Ecto neural progenitor cell (in vitro differentiated cells): Measurements from ENCODE around the gene KYNU.

ENCODE experiments used
- DNase-seq: peaks from one replicate; pipeline ENCODE4 v3.0.0-alpha.2; 2018; ENCODE audit warnings: low spot score

The KYNU gene

GRCh38 chr2:142965443-142965842, 88.0 kb downstream of the KYNU start:
- no peak for DNase-seq

- no peak for DNase-seq
These were observed 88.8 kb downstream of the KYNU start for GRCh38 chr2:142966284-142966683.

DNA sequence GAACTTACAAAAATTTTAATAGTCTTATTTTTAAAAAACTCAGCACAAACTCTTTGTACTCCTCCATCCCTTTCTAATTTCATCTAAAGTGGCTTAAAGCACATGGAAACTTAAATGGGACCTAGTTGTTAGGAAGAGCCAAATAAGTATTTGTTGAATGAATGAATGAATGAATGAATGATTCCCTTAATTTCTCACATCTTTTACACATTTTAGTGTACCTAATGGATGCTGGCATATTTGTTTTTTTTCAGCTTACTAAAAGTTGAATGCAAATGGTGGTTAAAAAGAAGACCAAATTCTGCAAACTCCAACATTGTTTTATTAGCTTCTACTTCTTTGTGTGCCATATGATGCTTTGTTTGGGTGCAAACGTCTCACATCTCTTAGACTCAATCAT, 89.6 kb downstream of the KYNU start:
- no peak for DNase-seq

DNA sequence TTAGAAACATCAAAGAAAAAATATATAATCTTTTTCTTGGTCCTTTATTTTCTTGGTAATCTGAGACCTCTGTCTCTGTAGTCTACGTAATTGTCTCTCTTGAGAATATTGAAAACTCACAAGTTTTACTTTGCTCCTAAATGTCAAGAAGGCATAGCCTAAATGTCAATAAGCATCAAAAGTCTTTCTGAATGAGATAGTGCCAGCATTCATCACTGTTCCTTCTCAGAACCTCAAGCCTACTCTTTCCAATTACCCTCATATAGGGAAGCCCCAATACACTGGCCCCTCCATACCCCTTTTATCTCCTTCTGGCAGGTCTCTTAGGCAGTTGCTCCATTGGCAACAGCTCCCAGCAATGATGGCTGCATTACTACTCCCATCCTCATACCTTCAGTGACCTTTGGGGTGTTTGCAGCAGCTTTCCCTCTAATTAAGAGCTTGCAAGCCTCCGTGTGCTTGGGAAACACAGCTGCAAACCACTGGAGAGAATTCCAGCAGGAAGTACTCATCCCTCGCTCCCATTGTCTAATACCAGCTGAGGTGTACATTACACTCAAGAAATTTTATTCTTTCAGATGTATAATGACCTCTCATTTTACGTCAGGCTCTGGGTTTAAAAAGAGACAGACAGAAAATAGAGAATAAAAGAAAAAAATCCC, 95.8 kb downstream of the KYNU start:
- no peak for DNase-seq

DNA sequence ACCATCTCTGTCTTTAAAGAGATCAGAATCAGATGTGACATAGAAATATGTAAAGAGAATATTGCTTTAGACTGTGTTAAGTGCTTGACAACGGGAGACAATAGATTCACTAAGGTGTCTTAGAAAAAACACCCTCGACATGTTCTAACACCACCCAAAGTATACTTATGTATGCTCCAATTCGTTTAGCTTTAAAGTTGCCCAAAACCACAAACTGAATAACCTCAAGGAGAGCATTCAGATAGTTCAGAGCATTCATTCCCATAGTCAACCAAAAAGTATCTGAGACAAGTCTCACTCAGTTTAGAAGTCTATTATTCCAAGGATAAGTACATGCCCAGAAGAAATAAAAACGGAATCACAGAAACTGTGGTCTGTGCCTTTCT, 96.4 kb downstream of the KYNU start:
- DNase-seq: no peak

DNA sequence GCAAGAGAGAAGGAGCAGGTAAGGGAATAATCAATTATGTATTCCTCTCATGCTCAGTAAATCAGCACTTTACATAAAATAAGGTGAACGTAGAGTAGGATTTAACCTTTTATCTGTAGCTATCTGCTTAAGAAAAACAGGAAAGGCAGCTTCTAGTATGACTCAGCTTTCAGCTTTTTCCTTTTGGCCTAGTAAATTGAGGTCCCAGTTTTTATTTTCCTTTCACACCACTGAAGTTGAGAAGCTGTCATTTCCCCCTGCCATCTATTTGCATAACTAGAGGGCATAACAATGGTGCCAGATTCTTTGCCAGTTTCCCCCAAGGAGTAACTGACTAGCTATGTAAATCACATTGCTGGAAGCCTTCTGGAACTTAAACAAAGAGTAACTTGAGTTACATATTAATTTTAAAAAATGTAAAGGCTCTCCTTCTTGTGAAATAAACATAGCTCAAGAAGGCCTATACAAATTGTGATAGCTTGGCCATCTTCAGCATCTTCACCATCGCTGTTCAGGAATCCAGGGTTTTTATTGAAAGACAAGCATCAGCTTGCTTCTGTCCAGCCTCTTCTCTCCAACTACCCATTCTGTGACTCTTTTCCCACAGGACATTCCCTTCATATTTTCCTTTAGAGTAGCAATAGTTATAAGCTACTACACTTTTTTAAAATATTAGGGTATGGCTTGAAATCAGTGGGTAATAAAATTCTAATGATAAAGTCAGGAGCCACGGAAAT, 97.0 kb downstream of the KYNU start:
- no peak for DNase-seq

GRCh38 chr2:142975239-142975638, 97.8 kb downstream of the KYNU start:
- DNase-seq: no peak

GRCh38 chr2:142980246-142981068, 103.0 kb downstream of the KYNU start:
- DNase-seq: no peak

- DNase-seq: no peak
These were observed 103.6 kb downstream of the KYNU start for GRCh38 chr2:142981069-142981378.

DNA sequence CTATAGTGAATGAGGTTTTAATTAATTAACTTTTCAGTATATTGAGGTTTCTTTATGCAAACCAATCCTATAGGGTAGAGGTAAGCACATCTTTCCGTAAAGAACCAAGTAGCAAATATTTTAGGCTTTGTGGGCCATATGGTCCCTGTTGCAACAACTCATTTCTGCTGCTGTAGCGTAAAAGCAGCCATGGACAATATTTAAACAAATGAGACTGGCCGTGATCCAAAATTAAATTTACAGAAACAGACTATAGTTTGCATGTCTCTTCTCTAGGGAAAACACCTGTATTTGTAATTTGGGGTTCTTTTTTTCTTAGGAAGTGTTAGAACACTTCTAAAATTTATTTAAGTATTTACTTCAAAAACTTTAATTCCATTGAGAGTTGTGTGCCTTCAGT, 104.3 kb downstream of the KYNU start:
- DNase-seq: no peak

GRCh38 chr2:142983174-142983573, 105.7 kb downstream of the KYNU start:
- DNase-seq: no peak

GRCh38 chr2:142984657-142985056, 107.2 kb downstream of the KYNU start:
- no peak for DNase-seq

- DNase-seq: no peak
These were observed 109.6 kb downstream of the KYNU start for GRCh38 chr2:142987044-142987443.

DNA sequence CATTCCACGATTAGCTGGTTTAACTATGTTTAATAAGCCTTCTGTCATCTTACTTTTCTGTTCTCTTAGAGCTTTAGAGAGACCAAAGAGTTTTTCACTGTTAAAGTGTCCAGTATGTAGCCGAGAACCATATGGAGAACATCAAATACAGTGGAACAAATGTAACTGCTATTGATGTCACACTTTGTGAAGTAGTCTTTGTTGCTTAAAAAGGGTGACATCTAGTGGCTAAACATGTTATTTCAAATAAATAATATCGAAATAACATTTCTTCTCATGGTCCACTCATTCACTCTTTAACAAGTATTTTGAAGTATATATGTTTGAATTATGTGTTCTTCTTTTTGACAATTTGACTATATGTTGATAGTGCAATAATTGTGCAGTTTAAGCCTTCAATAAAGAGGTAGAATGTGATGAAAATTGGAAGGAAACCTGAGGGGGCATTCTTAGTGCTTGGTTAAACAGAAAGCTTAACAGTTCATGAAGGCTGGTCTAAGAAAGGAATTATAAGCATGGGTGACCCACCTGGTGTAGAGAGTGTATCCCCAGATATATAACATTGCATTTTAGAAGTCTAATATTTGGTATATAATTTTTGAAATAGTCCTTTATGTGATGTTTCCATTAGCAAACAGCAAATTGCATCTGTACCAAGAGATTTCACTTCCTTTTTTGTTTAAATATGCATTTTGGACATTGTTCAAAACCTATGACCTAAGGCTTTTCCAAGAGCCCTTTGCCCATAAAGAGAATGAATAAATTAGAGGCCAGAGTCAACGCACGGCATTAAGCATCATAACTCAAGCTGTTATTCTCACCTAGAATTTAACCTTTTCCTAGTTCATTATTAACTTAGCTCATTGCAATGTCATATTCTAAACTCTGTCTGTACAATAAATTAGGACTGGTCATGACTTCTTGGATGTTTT, 112.1 kb downstream of the KYNU start:
- DNase-seq: no peak

DNA sequence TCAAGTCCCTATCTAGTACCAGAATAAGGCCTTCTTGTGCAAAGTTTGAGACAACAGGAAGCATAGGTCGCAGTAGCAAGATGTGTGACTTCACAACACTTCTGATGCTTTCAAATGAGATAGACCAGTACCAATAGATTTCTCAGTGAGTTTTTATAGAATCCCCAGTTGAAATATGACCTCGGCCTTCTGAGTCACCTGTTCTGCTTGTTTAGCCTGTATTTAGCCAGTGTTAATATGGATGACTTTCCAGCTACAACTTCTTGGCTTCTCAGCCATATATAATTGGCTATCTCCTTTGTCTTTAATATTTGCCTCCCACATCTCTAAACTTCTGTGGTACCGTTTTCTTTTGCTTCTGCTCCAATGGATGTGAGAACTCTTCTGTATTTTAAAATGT, 113.8 kb downstream of the KYNU start:
- DNase-seq: no peak

DNA sequence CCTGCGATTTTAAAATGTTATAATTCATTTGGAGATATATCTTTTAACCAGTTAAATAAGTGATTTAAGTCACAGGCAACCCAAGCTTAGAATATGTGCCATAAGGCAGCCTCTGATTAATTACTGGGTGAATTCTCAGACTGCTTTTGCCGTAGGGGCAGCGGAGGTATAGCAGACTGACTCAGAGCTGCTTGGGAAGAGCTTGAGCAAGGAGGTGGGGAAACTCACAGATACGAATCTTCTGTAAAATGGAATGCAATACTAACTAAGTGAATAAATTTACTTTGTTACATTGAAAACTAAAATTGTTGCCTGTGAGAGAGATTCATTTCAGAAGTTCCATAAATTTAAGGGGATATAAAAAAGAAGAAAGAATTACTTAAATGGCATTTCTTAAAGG, 115.4 kb downstream of the KYNU start:
- DNase-seq: no peak

- DNase-seq: no peak
These were observed 116.3 kb downstream of the KYNU start for GRCh38 chr2:142993771-142994170.

GRCh38 chr2:142994665-142995064, 117.2 kb downstream of the KYNU start:
- DNase-seq: no peak

DNA sequence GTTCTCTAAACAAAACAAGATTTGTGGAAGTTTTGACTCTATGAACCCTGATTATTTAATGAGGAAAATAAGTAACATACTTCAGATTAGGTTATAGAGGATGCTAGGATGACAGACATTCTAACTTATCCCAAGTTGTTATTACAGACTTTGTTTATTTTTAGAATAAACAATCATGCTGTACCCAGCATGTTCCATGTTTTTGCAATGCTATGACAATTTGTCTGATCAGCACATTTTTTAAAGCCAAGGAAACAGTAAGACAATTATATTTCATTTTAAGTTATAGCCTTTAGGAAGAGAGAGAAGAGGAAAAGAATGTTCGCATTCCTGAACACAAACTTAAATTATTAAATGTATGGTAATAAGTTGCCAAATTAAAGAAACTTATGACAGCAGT, 119.8 kb downstream of the KYNU start:
- no peak for DNase-seq

- DNase-seq: no peak
These were observed 123.1 kb downstream of the KYNU start for GRCh38 chr2:143000599-143000998.

DNA sequence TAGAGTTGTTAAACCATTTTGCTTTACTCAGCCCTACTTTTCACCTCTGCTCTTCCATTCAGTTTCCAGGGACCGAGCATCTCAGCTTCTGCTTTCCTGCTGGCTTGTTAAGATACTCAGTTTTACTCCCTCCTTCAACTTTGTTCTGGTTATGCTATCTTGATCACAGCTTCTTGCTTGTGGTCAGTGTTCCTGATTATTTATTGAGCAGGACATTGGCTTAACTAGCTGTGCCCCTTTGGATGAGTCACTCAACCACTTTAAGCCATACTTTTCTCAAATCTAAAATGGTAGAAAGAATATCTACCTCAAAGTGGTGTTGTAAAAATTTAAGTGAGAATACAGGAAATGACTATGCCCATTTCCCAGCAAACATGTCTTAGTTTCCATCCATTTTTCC, 124.0 kb downstream of the KYNU start:
- DNase-seq: no peak

- DNase-seq: no peak
These were observed 138.2 kb downstream of the KYNU start for GRCh38 chr2:143015656-143016055.
